Measurements from ENCODE around the gene EML4.

DNA sequence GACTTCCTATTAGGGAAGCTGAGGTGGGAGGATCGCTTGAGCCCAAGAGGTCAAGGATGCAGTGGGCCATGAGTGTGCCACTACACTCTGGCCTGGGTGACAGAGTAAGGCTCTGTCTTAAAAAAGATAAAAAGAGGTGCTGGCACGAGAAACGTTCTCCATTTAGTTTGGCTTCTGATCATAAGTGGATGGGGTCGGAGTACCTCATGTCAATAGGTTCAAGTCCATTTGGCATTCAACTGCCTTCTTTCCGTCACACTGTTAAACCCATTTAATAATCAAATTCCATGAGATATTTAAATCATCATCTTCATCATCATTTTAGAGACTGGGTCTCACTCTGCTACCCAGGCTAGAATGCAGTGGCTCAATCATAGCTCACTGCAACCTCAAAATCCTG is 182.7 kb downstream of the EML4 start:
- TF ChIP-seq, protein P1, sequence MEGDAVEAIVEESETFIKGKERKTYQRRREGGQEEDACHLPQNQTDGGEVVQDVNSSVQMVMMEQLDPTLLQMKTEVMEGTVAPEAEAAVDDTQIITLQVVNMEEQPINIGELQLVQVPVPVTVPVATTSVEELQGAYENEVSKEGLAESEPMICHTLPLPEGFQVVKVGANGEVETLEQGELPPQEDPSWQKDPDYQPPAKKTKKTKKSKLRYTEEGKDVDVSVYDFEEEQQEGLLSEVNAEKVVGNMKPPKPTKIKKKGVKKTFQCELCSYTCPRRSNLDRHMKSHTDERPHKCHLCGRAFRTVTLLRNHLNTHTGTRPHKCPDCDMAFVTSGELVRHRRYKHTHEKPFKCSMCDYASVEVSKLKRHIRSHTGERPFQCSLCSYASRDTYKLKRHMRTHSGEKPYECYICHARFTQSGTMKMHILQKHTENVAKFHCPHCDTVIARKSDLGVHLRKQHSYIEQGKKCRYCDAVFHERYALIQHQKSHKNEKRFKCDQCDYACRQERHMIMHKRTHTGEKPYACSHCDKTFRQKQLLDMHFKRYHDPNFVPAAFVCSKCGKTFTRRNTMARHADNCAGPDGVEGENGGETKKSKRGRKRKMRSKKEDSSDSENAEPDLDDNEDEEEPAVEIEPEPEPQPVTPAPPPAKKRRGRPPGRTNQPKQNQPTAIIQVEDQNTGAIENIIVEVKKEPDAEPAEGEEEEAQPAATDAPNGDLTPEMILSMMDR (IDR thresholded peaks at IDR 0.05): no peak
- no peak for TF ChIP-seq EZH2 (IDR thresholded peaks at IDR 0.05; ENCODE audit: borderline replicate concordance, insufficient read depth, low read depth, low read length, poor library complexity, severe bottlenecking)
